ENCODE data around the gene GMDS.

GMDS gene

GRCh38 chr6:2245103-2245876, at the start of gene GMDS:
Gene GMDS, minus strand, starts transcription at chr6:2245605.
- DNase-seq, result peak; percentile 65

GRCh38 chr6:2285510-2285909, 40.1 kb upstream of the GMDS start:
- DNase-seq, result no peak

DNA sequence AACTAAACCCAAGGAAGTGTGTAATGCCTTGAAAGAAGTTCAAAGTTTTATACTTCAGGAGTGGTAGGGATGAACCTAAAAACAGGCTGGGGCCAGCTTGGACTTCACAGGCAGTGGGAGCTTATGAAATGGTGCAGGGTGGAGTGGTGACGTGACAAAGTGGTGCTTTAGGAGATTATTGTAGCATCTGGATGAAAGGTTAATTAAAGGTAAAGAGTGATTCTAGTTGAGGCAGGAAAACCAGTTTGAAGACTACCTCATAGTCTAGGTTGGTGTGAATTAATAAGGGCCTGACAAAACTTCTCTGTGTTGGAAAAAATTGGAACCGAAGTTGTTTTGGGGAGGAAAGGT, 30.5 kb upstream of the GMDS start:
- no peak for DNase-seq

GRCh38 chr6:2274981-2275891, 29.8 kb upstream of the GMDS start:
- no peak for DNase-seq

GRCh38 chr6:2272696-2273095, 27.3 kb upstream of the GMDS start:
- DNase-seq, result no peak

DNA sequence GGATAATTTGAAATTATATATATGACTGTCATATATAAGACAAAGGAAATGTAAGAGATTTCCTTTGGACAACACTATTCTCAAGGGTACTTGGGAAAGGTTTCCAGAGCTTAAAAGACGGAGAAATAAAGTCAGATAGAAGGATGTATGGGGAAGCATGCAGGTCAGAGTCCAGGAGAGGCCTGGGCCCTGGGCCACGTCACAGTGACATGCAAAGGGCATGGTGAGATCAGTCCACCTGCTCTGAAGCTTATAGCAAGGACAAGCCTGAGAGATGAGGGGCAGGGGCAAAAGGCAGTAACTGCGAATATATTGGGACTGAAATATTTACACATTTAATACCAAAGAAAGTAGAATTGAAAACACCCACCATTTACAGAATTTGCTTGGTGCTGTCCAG, 24.6 kb upstream of the GMDS start:
- no peak for DNase-seq

DNA sequence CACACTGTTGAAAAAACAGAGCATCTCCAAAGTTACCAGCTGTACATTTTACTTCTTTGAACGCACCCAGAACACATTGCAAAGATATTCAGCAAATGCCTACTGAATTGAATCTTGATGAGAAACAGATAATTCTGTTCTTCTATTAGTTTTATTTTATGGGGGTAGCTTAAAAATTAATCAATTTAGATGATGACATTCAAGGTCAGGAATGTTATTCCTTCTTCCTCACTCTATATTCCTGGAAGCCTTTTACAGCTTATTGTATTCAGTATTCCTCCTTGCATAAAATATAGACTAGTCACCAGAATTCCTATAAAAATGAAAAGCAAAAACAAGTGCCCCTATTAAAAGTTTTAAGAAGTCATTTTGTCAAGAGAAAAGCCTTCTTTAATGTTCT, 21.4 kb upstream of the GMDS start:
- no peak for DNase-seq

- no peak for DNase-seq
Observed at GRCh38 chr6:2266031-2266795, 20.8 kb upstream of the GMDS start.

DNA sequence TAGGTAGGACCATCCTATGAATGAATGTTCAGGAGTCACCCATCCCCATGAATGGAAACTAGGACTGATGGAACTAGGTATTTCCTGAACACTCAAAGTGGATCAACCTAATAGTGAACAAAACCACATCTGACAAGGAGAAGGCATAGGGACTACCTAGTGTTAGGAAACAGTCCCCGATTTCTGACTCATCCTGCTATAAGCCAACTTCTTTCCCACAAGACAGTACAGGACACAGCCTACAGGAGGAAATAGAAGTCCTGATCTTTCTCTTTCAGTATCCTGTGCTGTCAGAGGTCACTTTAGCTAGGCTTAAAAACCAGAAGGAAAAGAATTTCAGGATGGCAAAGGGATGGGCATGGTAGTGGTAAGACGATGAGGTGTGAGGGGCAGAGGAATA, 19.5 kb upstream of the GMDS start:
- DNase-seq, result no peak

GRCh38 chr6:2263896-2264295, 18.5 kb upstream of the GMDS start:
- DNase-seq, result no peak

DNA sequence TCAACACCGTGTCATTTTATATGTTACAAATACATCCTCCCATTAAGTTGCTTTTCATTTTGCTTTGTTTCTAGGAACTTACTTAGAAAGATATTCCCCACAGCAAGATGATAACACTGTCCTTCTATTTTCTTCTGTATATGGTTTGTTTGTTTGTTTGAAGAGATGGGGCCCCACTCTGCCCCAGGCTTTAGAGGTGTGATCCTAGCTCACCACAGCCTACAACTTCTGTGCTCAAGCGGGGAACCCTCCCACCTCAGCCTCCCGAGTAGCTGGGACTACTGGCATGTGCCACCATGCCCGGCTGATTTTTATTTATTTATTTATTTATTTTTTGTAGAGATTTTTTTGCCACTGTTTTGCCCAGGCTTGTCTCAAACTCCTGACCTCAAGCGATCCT, 14.2 kb upstream of the GMDS start:
- DNase-seq, result no peak

DNA sequence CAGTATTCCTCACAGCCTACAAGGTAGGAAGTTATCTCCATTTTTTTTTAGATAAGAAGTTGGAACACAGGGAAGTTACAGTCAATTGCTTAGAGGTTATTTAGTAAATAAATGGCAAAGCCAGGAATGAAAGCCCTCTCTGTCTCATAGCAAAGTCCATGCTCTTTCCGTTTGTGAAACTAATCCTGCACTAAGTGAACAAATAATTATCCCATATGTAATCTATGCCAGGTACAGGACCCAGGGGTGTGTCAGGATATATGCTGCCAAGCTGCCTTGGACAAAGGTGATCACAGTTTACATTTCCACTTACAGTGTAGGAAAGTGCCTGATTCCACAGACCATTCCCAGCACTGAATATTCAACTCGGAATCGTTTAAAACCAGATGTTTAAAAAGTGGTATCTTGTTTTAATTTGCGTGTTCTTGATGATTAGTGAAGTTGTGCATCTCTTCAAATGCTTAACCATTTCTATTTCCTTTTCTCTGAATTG, 13.6 kb upstream of the GMDS start:
- DNase-seq, result no peak

DNA sequence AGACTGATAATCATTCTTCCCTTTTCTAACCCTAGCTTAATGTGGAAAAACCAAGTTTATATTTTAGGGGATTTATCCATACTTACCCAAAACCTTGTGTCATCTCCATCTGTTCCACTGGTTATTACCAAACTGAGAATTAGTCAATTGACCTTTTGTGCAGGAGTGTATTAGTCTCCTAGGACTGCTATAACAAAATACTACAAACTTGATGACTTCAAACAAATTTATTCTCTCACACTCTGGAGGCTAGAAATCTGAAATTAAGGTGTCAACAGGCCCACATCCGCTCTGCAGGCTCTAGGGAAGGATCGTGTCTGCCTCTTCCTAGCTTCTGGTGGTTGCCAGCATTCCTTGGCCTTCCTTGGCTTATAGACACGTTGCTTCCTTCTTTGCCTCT, 12.7 kb upstream of the GMDS start:
- no peak for DNase-seq

DNA sequence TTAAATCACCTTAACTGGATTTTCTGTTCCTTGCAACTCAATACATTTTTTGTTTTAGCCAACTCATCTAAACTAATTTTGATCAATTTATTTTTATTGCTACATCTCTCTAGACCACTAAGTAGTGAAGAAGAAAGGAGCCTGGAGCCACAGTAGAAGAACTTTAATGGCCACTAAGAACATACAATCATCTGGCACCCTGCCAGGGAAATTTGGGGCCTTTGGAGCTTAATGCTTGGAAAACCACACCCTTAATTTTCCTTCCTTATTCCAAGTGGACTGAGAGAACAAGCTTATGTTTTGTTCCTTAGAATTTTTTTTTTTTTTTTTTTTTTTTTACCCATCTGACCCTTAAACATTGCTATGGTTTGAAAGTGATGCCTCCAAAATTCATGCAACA, 12.0 kb upstream of the GMDS start:
- DNase-seq, result no peak

- no peak for DNase-seq
Observed at GRCh38 chr6:2254747-2255146, 9.3 kb upstream of the GMDS start.

DNA sequence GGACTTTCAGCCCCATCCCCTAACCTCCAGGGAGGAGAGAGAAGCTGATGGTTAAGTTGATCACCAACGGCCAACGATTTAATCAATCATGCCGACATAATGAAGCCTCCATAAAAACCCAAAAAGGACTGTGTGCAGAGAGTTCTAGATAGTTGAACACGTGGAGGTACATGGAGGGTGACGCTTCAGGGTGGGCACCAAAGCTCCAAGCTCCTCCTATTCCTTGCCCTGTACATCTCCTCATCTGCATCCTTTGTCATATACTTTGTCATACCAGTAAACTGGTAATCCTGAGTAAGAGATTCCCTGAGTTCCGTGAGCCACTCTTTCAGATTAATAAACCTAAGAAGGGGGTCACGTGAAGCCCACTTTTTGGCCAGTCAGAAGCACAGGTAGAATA, 3.7 kb upstream of the GMDS start:
- DNase-seq, result no peak

- no peak for DNase-seq
Observed at GRCh38 chr6:2247664-2248063, 2.3 kb upstream of the GMDS start.

DNA sequence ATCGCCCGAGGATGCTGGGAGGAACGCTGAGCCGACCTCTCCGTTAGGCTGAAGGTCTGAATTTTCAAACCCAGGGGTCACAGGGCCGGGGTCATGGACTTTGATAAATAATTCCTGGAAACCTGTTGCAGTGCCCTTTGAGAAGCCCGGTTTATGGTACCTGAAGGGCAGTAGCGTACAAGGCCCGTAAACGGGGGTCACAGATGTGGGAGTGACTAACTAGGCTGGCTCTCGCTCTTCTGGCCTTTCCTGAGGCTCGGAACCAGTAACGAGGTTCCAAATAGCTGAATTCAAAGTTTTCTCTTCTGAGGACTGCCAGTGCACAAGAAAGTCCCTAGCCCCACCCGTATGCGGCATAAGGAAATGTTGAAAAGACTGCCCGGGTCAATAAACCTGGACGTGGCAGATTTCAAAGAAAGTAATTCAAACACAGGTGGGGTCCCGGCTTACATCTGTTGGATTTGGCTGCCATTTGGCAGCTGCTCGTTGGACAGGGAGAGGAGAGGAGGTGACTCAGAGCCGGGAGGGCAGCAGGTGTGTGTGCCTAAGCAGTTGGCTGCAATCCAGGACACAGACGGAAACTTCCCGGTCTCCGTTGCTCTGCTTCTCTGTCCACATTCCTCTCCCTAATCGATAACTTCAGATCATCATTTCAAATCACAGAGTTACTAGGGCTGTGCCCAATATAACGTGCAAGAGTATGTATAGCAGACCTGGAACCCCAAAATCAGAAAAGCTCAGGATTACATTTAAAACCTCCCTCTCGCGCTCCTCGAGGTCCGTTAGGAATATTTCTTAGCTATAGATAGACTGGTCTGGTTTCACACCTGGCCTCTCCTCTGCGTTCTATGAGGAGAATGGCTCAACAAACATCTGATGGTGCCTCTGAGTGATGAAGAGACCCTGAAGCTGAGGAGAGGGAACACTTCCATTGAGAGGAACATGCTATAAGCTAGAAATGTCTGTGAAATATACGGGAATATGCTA, 765 bp upstream of the GMDS start:
- DNase-seq, result peak; percentile 73

- DNase-seq, result peak; percentile 30
Observed at GRCh38 chr6:2244261-2245102, 923 bp downstream of the GMDS start.

GRCh38 chr6:2242311-2242710, 3.1 kb downstream of the GMDS start:
- DNase-seq, result no peak

DNA sequence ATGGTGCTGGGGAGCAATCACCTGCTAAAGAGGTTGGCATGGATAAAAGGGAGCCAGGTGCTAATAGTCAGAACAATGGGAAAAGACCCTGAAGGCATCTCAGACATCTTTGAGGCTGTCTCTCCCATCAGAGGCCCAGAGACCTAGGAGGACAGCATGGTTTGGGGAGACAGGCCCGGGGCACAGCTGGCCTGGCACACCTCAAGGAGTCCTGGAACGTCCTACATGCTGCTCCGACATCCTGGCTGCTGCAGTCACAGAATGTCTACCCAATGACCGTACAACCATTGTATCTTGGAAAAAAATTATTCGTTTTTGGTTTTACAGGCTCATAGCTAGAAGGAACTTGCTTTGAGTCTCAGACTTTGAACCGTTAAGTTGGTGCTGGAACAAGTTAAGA, 4.4 kb downstream of the GMDS start:
- no peak for DNase-seq
